ENCODE data around the gene SETBP1.

The SETBP1 gene

GRCh38 chr18:44862112-44862511 is 181.4 kb downstream of the SETBP1 start:
- no peak overlapping the region for H3K4me3 ChIP-seq (ENCODE audit: low read depth, low read length, poor library complexity, severe bottlenecking)
- H2AFZ ChIP-seq (ENCODE audit: low read length) = no peak overlapping the region

GRCh38 chr18:44866103-44866502 is 185.4 kb downstream of the SETBP1 start:
- H3K27ac ChIP-seq (ENCODE audit: low read depth, low read length, poor library complexity, severe bottlenecking) = no peak overlapping the region
- H3K9me2 ChIP-seq (ENCODE audit: low read depth, low read length) = no peaks in the 10 kb centered on the region
- TF ChIP-seq EZH2 (IDR thresholded peaks at IDR 0.05; ENCODE audit: borderline replicate concordance, low read length) = no peak
- TF ChIP-seq CTCF (IDR thresholded peaks at IDR 0.05; ENCODE audit: low read length) = no peak
- H3K9ac ChIP-seq (ENCODE audit: low read length) = no peak overlapping the region
- H3K4me2 ChIP-seq (ENCODE audit: low read length) = no peak overlapping the region
- H3K4me1 ChIP-seq (ENCODE audit: insufficient read depth, low read length, severe bottlenecking) = no peaks in the 10 kb centered on the region
- H3K27me3 ChIP-seq (ENCODE audit: insufficient read depth, low read length) = no peaks in the 10 kb centered on the region
- H3K79me2 ChIP-seq (ENCODE audit: insufficient read depth, low read length) = no peaks in the 10 kb centered on the region
- no peaks in the 10 kb centered on the region for H3F3A ChIP-seq (ENCODE audit: insufficient read depth, low read length)
- no peak overlapping the region for H3K4me3 ChIP-seq (ENCODE audit: low read depth, low read length, poor library complexity, severe bottlenecking)
- H2AFZ ChIP-seq (ENCODE audit: low read length) = no peak overlapping the region
- no peaks in the 10 kb centered on the region for H3K9me3 ChIP-seq (ENCODE audit: low read length)
- no peaks in the 10 kb centered on the region for H4K20me1 ChIP-seq (ENCODE audit: insufficient read depth, low read length)
- no peaks in the 10 kb centered on the region for H3K36me3 ChIP-seq (ENCODE audit: insufficient read depth, low read length)

More at GRCh38 chr18:44862112-44862511, 181.4 kb downstream of the SETBP1 start:
- Histone ChIP-seq H3K79me2 (ENCODE audit: insufficient read depth, low read length) (no peaks in the 10 kb centered on the region), H3K27ac (ENCODE audit: low read depth, low read length, poor library complexity, severe bottlenecking) (no peak overlapping the region), H4K20me1 (ENCODE audit: insufficient read depth, low read length) (no peaks in the 10 kb centered on the region), H3K4me2 (ENCODE audit: low read length) (no peak overlapping the region), H3K4me1 (ENCODE audit: insufficient read depth, low read length, severe bottlenecking) (no peaks in the 10 kb centered on the region), H3K36me3 (ENCODE audit: insufficient read depth, low read length) (no peaks in the 10 kb centered on the region), H3K9me3 (ENCODE audit: low read length) (no peaks in the 10 kb centered on the region), H3K9me2 (ENCODE audit: low read depth, low read length) (no peaks in the 10 kb centered on the region), H3K27me3 (ENCODE audit: insufficient read depth, low read length) (no peaks in the 10 kb centered on the region), H3F3A (ENCODE audit: insufficient read depth, low read length) (no peaks in the 10 kb centered on the region), H3K9ac (ENCODE audit: low read length) (no peak overlapping the region)
- TF ChIP-seq CTCF (IDR thresholded peaks at IDR 0.05; ENCODE audit: low read length) (no peak), EZH2 (IDR thresholded peaks at IDR 0.05; ENCODE audit: borderline replicate concordance, low read length) (no peak)

GRCh38 chr18:44869533-44869932 is 188.8 kb downstream of the SETBP1 start:
- H3K27me3 ChIP-seq (ENCODE audit: insufficient read depth, low read length) = no peaks in the 10 kb centered on the region
- no peaks in the 10 kb centered on the region for H3K9me3 ChIP-seq (ENCODE audit: low read length)
- H3K9ac ChIP-seq (ENCODE audit: low read length) = no peak overlapping the region
- no peaks in the 10 kb centered on the region for H3K79me2 ChIP-seq (ENCODE audit: insufficient read depth, low read length)
- no peak overlapping the region for H2AFZ ChIP-seq (ENCODE audit: low read length)
- no peak overlapping the region for H3K4me2 ChIP-seq (ENCODE audit: low read length)
- no peak overlapping the region for H3K27ac ChIP-seq (ENCODE audit: low read depth, low read length, poor library complexity, severe bottlenecking)
- H3K36me3 ChIP-seq (ENCODE audit: insufficient read depth, low read length) = no peaks in the 10 kb centered on the region
- TF ChIP-seq EZH2 (IDR thresholded peaks at IDR 0.05; ENCODE audit: borderline replicate concordance, low read length) = no peak
- no peak for TF ChIP-seq CTCF (IDR thresholded peaks at IDR 0.05; ENCODE audit: low read length)
- no peaks in the 10 kb centered on the region for H3F3A ChIP-seq (ENCODE audit: insufficient read depth, low read length)
- H3K4me1 ChIP-seq (ENCODE audit: insufficient read depth, low read length, severe bottlenecking) = no peaks in the 10 kb centered on the region
- no peaks in the 10 kb centered on the region for H3K9me2 ChIP-seq (ENCODE audit: low read depth, low read length)
- H3K4me3 ChIP-seq (ENCODE audit: low read depth, low read length, poor library complexity, severe bottlenecking) = no peak overlapping the region
- H4K20me1 ChIP-seq (ENCODE audit: insufficient read depth, low read length) = no peaks in the 10 kb centered on the region
